Liver (tissue), 9 donors: ENCODE measurements around the gene ADGRF4. TPM values are rescaled to one million over a fixed set of nuclear protein-coding genes. Genes with fewer than 3 reads are reported as not detected.

Experiments
- DNase-seq: peaks from one replicate; pipeline ENCODE4 v3.0.0-alpha.2; 2017; ENCODE audit warnings: low spot score
- H3K27ac ChIP-seq, 2 donors: one replicate each; pipeline ENCODE4 v1.7.0; 2013; ENCODE audit warnings: inconsistent platforms in 2 of 2, low read length in 2 of 2, control low read depth in 1 of 2, low read depth in 1 of 2, mild to moderate bottlenecking in 1 of 2
- H3K27me3 ChIP-seq, 4 donors: one replicate each; pipeline versions ENCODE4 v1.6.1 to v1.7.0; 2013; ENCODE audit warnings: low read length in 3 of 4, inconsistent platforms in 1 of 4, mild to moderate bottlenecking in 1 of 4, moderate library complexity in 1 of 4; ENCODE audit not compliant: control insufficient read depth in 4 of 4, insufficient read depth in 4 of 4
- H3K36me3 ChIP-seq, 4 donors: one replicate each; pipeline versions ENCODE4 v1.6.1 to v1.7.0; 2013; ENCODE audit warnings: low read length in 3 of 4, mild to moderate bottlenecking in 3 of 4, low read depth in 1 of 4, moderate library complexity in 1 of 4; ENCODE audit not compliant: control insufficient read depth in 4 of 4, insufficient read depth in 3 of 4
- H3K4me1 ChIP-seq, 4 donors: one replicate each; pipeline versions ENCODE4 v1.6.1 to v1.7.0; 2013; ENCODE audit warnings: low read length in 3 of 4, mild to moderate bottlenecking in 3 of 4, moderate library complexity in 1 of 4; ENCODE audit not compliant: control insufficient read depth in 4 of 4, insufficient read depth in 4 of 4
- H3K4me3 ChIP-seq, 3 donors: one replicate each; pipeline versions ENCODE4 v1.6.1 to v1.7.0; 2013; ENCODE audit warnings: low read length in 3 of 3, control low read depth in 1 of 3, low read depth in 1 of 3, mild to moderate bottlenecking in 1 of 3
- H3K9ac ChIP-seq, 2 donors: one replicate each; pipeline ENCODE4 v1.7.0; 2013; ENCODE audit warnings: low read length in 2 of 2, mild to moderate bottlenecking in 2 of 2, moderate library complexity in 2 of 2, control low read depth in 1 of 2, low read depth in 1 of 2
- H3K9me3 ChIP-seq, 4 donors: one replicate each; pipeline versions ENCODE4 v1.6.1 to v1.7.0; 2013; ENCODE audit warnings: low read length in 3 of 4; ENCODE audit not compliant: control insufficient read depth in 4 of 4
- ATF3 ChIP-seq: IDR thresholded peaks from 2 replicates; pipeline ENCODE4 v1.6.1; 2016; ENCODE audit warnings: antibody characterized with exemption
- EGR1 ChIP-seq, 2 donors: IDR thresholded peaks; 2 replicates each; pipeline ENCODE4 v1.6.1; 2016 to 2018; ENCODE audit warnings: antibody characterized with exemption in 2 of 2, low read depth in 2 of 2
- FOXA1 ChIP-seq: IDR thresholded peaks from 2 replicates; pipeline ENCODE4 v1.6.1; 2016; ENCODE audit warnings: antibody characterized with exemption
- FOXA2 ChIP-seq: IDR thresholded peaks from 2 replicates; pipeline ENCODE4 v1.6.1; 2016; ENCODE audit warnings: antibody characterized with exemption
- GABPA ChIP-seq, 2 donors: IDR thresholded peaks in 1 of 2; conservative IDR thresholded peaks in 1 of 2; 2 replicates each; pipeline ENCODE4 v1.6.1; 2016; ENCODE audit warnings: antibody characterized with exemption in 2 of 2, mild to moderate bottlenecking in 1 of 2, moderate library complexity in 1 of 2
- HNF4A ChIP-seq, 2 donors: conservative IDR thresholded peaks; 2 replicates each; pipeline ENCODE4 v1.6.1; 2016; ENCODE audit warnings: antibody characterized with exemption in 2 of 2, mild to moderate bottlenecking in 2 of 2
- HNF4G ChIP-seq: IDR thresholded peaks from 2 replicates; pipeline ENCODE4 v1.6.1; 2016; ENCODE audit warnings: antibody characterized with exemption
- JUND ChIP-seq, 2 donors: IDR thresholded peaks; 2 replicates each; pipeline ENCODE4 v1.6.1; 2016; ENCODE audit warnings: antibody characterized with exemption in 2 of 2
- NR2F2 ChIP-seq: IDR thresholded peaks from 2 replicates; pipeline ENCODE4 v1.6.1; 2016; ENCODE audit warnings: antibody characterized with exemption
- RAD21 ChIP-seq, 2 donors: IDR thresholded peaks; 2 replicates each; pipeline ENCODE4 v1.6.1; 2016; ENCODE audit warnings: antibody characterized with exemption in 2 of 2, mild to moderate bottlenecking in 2 of 2
- RXRA ChIP-seq, 2 donors: IDR thresholded peaks; 2 replicates each; pipeline ENCODE4 v1.6.1; 2017 to 2018; ENCODE audit warnings: antibody characterized with exemption in 2 of 2, mild to moderate bottlenecking in 1 of 2
- SP1 ChIP-seq: IDR thresholded peaks from 2 replicates; pipeline ENCODE4 v1.6.1; 2018; ENCODE audit warnings: antibody characterized with exemption, mild to moderate bottlenecking
- TAF1 ChIP-seq: conservative IDR thresholded peaks from 2 replicates; pipeline ENCODE4 v1.6.1; 2016; ENCODE audit warnings: antibody characterized with exemption, mild to moderate bottlenecking
- YY1 ChIP-seq: IDR thresholded peaks from 2 replicates; pipeline ENCODE4 v1.6.1; 2016; ENCODE audit warnings: antibody characterized with exemption, mild to moderate bottlenecking
- ZBTB33 ChIP-seq: IDR thresholded peaks from 2 replicates; pipeline ENCODE4 v1.6.1; 2016; ENCODE audit warnings: antibody characterized with exemption
- WGBS: extraction: QIAGEN DNeasy Blood & Tissue Kit; methylation state at CpG from one replicate; pipeline ENCODE4 v1.1.7; 2013; 5-methylcytosine and 5-hydroxymethylcytosine counted together
- polyA plus RNA-seq, 2 donors: library from polyadenylated mRNA; stranded (reverse) in 1 of 2; unstranded in 1 of 2; fragments of 200-250 nt in 1 of 2; fragments of >200 nt in 1 of 2; fragmentation: Nextera tagmentation in 1 of 2; extraction: Ambion mirVana in 1 of 2; gene quantifications; one replicate each; pipeline versions ENCODE4 v1.2.1 to v1.2.3, GENCODE V29; 2013 to 2015
- total RNA-seq, 2 donors: library from RNA; depleted of rRNA; stranded (reverse); fragments of >200 nt; gene quantifications; one replicate each; pipeline ENCODE4 v1.2.3, GENCODE V29; 2014
- TF ChIP-seq, protein P1 (sequence below): IDR thresholded peaks from 2 replicates; pipeline ENCODE4 v1.6.1; 2016; ENCODE audit warnings: antibody characterized with exemption
- TF ChIP-seq, protein P2 (sequence below): fragments of 150-350 bp; IDR thresholded peaks from 2 replicates; pipeline ENCODE4 v1.5.1; 2017; ENCODE audit warnings: improper control_type of control experiment, low read depth, low read length; ENCODE audit not compliant: missing input control
- TF ChIP-seq, protein P3 (sequence below): IDR thresholded peaks from 2 replicates; pipeline ENCODE4 v1.6.1; 2016; ENCODE audit warnings: antibody characterized with exemption, mild to moderate bottlenecking
- donor health status: healthy.
- donor health status: healthy.
- donor health status: healthy.
- donor health status: healthy.
- donor health status: healthy.

Gene ADGRF4
- total and polyA plus RNA-seq, 4 donors = not detected

- no peak for TF ChIP-seq ZBTB33
- TF ChIP-seq HNF4G = no peak
- TF ChIP-seq EGR1 (IDR thresholded peaks at IDR 0.05; ENCODE audit: low read depth in 2 of 2) = no peak
- TF ChIP-seq HNF4A (conservative IDR thresholded peaks at IDR 0.05) = no peak
Observed at GRCh38 chr6:47716207-47716606, 17.8 kb downstream of the ADGRF4 start (continued).

DNA sequence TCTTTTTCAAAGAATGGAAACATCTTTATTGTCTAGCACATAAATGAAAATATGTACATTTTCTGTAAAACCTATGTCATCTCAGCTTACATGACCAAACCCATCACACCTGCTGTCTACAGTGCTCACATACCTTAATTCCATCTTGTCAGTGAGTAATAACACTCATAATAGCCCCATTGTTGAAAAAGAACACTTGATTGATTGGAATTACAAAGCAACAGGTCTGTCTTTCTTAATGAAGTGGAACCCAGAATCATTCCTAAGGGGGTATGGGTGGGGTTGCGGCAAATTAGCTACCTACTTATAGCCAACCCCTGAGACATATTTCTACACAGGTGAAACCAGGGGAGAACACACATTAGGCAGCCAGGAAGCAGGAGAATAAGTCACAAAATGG lies 20.2 kb downstream of the ADGRF4 start:
- no peaks in the 10 kb centered on the region for H3K36me3 ChIP-seq
- H3K27me3 ChIP-seq = no peaks in the 10 kb centered on the region
- no peak overlapping the region for H3K4me3 ChIP-seq
- no peaks in the 10 kb centered on the region for H3K9me3 ChIP-seq
- TF ChIP-seq NR2F2 (no peak), EGR1 (IDR thresholded peaks at IDR 0.05; ENCODE audit: low read depth in 2 of 2) (no peak), FOXA1 (no peak), FOXA2 (no peak), JUND (IDR thresholded peaks at IDR 0.05) (no peak), GABPA (IDR thresholded peaks at IDR 0.05 in 1 of 2, conservative IDR thresholded peaks at IDR 0.05 in 1 of 2) (no peak), TAF1 (no peak), HNF4G (no peak), RAD21 (IDR thresholded peaks at IDR 0.05) (no peak), HNF4A (conservative IDR thresholded peaks at IDR 0.05) (no peak), ZBTB33 (no peak), SP1 (no peak), YY1 (no peak), ATF3 (no peak), RXRA (IDR thresholded peaks at IDR 0.05) (no peak)
- TF ChIP-seq, protein P1, sequence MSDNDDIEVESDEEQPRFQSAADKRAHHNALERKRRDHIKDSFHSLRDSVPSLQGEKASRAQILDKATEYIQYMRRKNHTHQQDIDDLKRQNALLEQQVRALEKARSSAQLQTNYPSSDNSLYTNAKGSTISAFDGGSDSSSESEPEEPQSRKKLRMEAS = no peak
- TF ChIP-seq, protein P2, sequence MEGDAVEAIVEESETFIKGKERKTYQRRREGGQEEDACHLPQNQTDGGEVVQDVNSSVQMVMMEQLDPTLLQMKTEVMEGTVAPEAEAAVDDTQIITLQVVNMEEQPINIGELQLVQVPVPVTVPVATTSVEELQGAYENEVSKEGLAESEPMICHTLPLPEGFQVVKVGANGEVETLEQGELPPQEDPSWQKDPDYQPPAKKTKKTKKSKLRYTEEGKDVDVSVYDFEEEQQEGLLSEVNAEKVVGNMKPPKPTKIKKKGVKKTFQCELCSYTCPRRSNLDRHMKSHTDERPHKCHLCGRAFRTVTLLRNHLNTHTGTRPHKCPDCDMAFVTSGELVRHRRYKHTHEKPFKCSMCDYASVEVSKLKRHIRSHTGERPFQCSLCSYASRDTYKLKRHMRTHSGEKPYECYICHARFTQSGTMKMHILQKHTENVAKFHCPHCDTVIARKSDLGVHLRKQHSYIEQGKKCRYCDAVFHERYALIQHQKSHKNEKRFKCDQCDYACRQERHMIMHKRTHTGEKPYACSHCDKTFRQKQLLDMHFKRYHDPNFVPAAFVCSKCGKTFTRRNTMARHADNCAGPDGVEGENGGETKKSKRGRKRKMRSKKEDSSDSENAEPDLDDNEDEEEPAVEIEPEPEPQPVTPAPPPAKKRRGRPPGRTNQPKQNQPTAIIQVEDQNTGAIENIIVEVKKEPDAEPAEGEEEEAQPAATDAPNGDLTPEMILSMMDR = no peak
- TF ChIP-seq, protein P3, sequence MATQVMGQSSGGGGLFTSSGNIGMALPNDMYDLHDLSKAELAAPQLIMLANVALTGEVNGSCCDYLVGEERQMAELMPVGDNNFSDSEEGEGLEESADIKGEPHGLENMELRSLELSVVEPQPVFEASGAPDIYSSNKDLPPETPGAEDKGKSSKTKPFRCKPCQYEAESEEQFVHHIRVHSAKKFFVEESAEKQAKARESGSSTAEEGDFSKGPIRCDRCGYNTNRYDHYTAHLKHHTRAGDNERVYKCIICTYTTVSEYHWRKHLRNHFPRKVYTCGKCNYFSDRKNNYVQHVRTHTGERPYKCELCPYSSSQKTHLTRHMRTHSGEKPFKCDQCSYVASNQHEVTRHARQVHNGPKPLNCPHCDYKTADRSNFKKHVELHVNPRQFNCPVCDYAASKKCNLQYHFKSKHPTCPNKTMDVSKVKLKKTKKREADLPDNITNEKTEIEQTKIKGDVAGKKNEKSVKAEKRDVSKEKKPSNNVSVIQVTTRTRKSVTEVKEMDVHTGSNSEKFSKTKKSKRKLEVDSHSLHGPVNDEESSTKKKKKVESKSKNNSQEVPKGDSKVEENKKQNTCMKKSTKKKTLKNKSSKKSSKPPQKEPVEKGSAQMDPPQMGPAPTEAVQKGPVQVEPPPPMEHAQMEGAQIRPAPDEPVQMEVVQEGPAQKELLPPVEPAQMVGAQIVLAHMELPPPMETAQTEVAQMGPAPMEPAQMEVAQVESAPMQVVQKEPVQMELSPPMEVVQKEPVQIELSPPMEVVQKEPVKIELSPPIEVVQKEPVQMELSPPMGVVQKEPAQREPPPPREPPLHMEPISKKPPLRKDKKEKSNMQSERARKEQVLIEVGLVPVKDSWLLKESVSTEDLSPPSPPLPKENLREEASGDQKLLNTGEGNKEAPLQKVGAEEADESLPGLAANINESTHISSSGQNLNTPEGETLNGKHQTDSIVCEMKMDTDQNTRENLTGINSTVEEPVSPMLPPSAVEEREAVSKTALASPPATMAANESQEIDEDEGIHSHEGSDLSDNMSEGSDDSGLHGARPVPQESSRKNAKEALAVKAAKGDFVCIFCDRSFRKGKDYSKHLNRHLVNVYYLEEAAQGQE = no peak
- no peak for DNase-seq
- H3K9ac ChIP-seq = no peak overlapping the region
- 0% methylated on average over 1 of the region's 1 CpG for WGBS
- no peaks in the 10 kb centered on the region for H3K4me1 ChIP-seq
- no peak overlapping the region for H3K27ac ChIP-seq
